ENCODE measurements around the gene SDHAF3. TPM values are rescaled to one million over a fixed set of nuclear protein-coding genes. Genes with fewer than 3 reads are reported as not detected.
A peak's percentile ranks its signal among the peaks of the same experiment; 100 is the strongest.

Gene SDHAF3
- total and polyA plus RNA-seq, 2 donors (not counting 1 experiment from before 2014, with no cell fraction given) = 7.3 to 12.6 TPM

DNA sequence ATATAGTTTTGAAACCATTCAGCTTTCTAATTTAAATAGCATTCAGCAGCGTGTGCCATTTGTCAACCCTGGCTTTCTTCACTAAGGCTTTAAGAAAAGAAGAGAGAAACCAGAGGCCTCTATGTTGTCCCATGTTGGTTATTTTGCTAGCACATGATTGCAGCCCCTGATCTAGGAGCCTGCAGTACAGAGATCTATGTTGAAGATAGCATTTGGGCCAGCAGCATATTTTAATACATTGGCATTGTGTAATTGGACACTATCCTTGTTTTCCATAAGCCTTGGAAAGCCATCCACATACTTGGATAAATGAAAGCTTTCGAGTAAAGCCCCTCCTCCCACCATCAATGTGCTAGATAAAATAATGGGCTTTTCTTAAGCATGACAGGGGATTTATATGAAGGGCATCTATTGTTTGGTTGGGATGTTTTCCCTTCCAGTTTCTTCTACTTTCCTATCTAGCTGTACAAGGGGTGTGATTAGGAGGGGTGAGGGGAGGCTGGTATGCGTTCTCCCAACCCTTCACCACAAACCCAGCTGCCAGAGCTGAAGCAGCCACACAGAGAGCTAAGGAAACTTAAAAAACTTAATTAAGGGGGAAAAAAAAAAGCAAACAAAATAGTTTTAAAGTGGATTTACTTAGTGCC, 23.1 kb upstream of the SDHAF3 start:
- no peaks in the 10 kb centered on the region for H3K9me3 ChIP-seq (ENCODE audit: control insufficient read depth, insufficient read depth, low read depth, low read length)
- H3K4me2 ChIP-seq (ENCODE audit: extremely low read depth, insufficient read depth, low read length) = no peak overlapping the region
- no peaks in the 10 kb centered on the region for H3K36me3 ChIP-seq (ENCODE audit: control insufficient read depth, insufficient read depth, low read length)
- H3K4me3 ChIP-seq (replicated peaks in 1 of 4; ENCODE audit: control extremely low read depth in 1 of 4, insufficient read depth in 1 of 4, low read depth in 3 of 4, low read length in 4 of 4) = no peak overlapping the region
- no peak overlapping the region for H3K27ac ChIP-seq (ENCODE audit: insufficient read depth, low read length)
- TF ChIP-seq, protein P1, sequence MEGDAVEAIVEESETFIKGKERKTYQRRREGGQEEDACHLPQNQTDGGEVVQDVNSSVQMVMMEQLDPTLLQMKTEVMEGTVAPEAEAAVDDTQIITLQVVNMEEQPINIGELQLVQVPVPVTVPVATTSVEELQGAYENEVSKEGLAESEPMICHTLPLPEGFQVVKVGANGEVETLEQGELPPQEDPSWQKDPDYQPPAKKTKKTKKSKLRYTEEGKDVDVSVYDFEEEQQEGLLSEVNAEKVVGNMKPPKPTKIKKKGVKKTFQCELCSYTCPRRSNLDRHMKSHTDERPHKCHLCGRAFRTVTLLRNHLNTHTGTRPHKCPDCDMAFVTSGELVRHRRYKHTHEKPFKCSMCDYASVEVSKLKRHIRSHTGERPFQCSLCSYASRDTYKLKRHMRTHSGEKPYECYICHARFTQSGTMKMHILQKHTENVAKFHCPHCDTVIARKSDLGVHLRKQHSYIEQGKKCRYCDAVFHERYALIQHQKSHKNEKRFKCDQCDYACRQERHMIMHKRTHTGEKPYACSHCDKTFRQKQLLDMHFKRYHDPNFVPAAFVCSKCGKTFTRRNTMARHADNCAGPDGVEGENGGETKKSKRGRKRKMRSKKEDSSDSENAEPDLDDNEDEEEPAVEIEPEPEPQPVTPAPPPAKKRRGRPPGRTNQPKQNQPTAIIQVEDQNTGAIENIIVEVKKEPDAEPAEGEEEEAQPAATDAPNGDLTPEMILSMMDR (conservative IDR thresholded peaks at IDR 0.05 in 1 of 2, IDR thresholded peaks at IDR 0.05 in 1 of 2; ENCODE audit: low read depth in 1 of 2, low read length in 2 of 2) = no peak
- TF ChIP-seq EZH2 (IDR thresholded peaks at IDR 0.05; ENCODE audit: low read length, missing control alignments) = no peak
- no peaks in the 10 kb centered on the region for H3K27me3 ChIP-seq (ENCODE audit: control insufficient read depth, insufficient read depth, low read length)
- no peaks in the 10 kb centered on the region for H4K20me1 ChIP-seq (ENCODE audit: control insufficient read depth, extremely low read depth, insufficient read depth, low read length)
- H3K4me1 ChIP-seq (ENCODE audit: control insufficient read depth, extremely low read depth, insufficient read depth, low read length) = no peaks in the 10 kb centered on the region
- no peak for DNase-seq (ENCODE audit: low read depth in 2 of 2)
- no peak overlapping the region for H2AFZ ChIP-seq (ENCODE audit: low read length)
- H3K79me2 ChIP-seq (ENCODE audit: control insufficient read depth, insufficient read depth, low read length) = no peaks in the 10 kb centered on the region
- H3K9ac ChIP-seq (ENCODE audit: insufficient read depth, low read length) = no peak overlapping the region

DNA sequence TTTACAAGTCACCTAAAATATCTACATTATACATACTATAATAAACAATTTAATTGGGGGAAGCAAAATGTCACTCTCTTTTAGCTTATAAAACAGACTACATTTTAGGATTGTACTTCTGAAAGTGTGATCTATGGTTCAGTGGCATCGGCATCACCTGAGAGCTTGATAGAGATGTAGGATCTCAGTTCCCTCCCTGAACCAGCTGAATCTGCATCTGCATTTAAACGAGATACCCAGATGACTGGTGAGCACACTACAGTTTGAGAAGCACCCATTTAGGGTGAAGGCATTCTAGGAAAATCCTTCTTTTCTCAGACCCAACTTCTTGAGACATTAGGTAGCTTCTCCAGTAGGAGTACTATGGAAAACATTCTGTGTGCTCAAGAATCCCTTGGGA, 21.5 kb upstream of the SDHAF3 start:
- Histone ChIP-seq H3K36me3 (ENCODE audit: control insufficient read depth, insufficient read depth, low read length) (no peaks in the 10 kb centered on the region), H3K9ac (ENCODE audit: insufficient read depth, low read length) (no peak overlapping the region), H4K20me1 (ENCODE audit: control insufficient read depth, extremely low read depth, insufficient read depth, low read length) (no peaks in the 10 kb centered on the region), H2AFZ (ENCODE audit: low read length) (no peak overlapping the region), H3K4me1 (ENCODE audit: control insufficient read depth, extremely low read depth, insufficient read depth, low read length) (no peaks in the 10 kb centered on the region), H3K79me2 (ENCODE audit: control insufficient read depth, insufficient read depth, low read length) (no peaks in the 10 kb centered on the region), H3K9me3 (ENCODE audit: control insufficient read depth, insufficient read depth, low read depth, low read length) (no peaks in the 10 kb centered on the region), H3K27me3 (ENCODE audit: control insufficient read depth, insufficient read depth, low read length) (no peaks in the 10 kb centered on the region), H3K4me3 (replicated peaks in 1 of 4; ENCODE audit: control extremely low read depth in 1 of 4, insufficient read depth in 1 of 4, low read depth in 3 of 4, low read length in 4 of 4) (no peak overlapping the region), H3K4me2 (ENCODE audit: extremely low read depth, insufficient read depth, low read length) (no peak overlapping the region), H3K27ac (ENCODE audit: insufficient read depth, low read length) (no peak overlapping the region)
- TF ChIP-seq, protein P1 (conservative IDR thresholded peaks at IDR 0.05 in 1 of 2, IDR thresholded peaks at IDR 0.05 in 1 of 2; ENCODE audit: low read depth in 1 of 2, low read length in 2 of 2) = no peak
- TF ChIP-seq EZH2 (IDR thresholded peaks at IDR 0.05; ENCODE audit: low read length, missing control alignments) = no peak
- no peak for DNase-seq (ENCODE audit: low read depth in 2 of 2)

DNA sequence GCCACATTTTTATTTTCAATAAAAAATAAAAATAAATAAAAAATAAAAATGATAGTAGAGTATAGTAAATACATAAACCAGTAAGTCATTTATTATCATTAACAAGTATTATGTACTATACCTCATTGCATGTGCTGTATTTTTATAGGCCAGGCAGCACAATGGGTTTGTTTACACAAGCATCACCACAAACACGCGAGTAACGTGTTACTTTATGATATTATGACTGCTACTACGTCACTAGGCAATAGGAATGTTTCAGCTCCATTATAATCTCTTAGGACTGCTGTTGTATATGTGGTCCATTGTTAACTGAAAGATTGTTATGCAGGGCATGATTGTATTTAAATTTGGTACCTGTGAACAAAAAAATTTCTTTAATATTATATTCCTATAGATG, 20.8 kb upstream of the SDHAF3 start:
- Histone ChIP-seq H3K79me2 (ENCODE audit: control insufficient read depth, insufficient read depth, low read length) (no peaks in the 10 kb centered on the region), H3K9ac (ENCODE audit: insufficient read depth, low read length) (no peak overlapping the region), H3K9me3 (ENCODE audit: control insufficient read depth, insufficient read depth, low read depth, low read length) (no peaks in the 10 kb centered on the region), H3K27me3 (ENCODE audit: control insufficient read depth, insufficient read depth, low read length) (no peaks in the 10 kb centered on the region), H4K20me1 (ENCODE audit: control insufficient read depth, extremely low read depth, insufficient read depth, low read length) (no peaks in the 10 kb centered on the region), H3K36me3 (ENCODE audit: control insufficient read depth, insufficient read depth, low read length) (no peaks in the 10 kb centered on the region), H3K4me3 (replicated peaks in 1 of 4; ENCODE audit: control extremely low read depth in 1 of 4, insufficient read depth in 1 of 4, low read depth in 3 of 4, low read length in 4 of 4) (no peak overlapping the region), H3K27ac (ENCODE audit: insufficient read depth, low read length) (no peak overlapping the region), H3K4me2 (ENCODE audit: extremely low read depth, insufficient read depth, low read length) (no peak overlapping the region), H2AFZ (ENCODE audit: low read length) (no peak overlapping the region), H3K4me1 (ENCODE audit: control insufficient read depth, extremely low read depth, insufficient read depth, low read length) (no peaks in the 10 kb centered on the region)
- peak in 1 of 2 donors; percentile 12 for DNase-seq (ENCODE audit: low read depth in 2 of 2)
- no peak for TF ChIP-seq EZH2 (IDR thresholded peaks at IDR 0.05; ENCODE audit: low read length, missing control alignments)
- TF ChIP-seq, protein P1 (conservative IDR thresholded peaks at IDR 0.05 in 1 of 2, IDR thresholded peaks at IDR 0.05 in 1 of 2; ENCODE audit: low read depth in 1 of 2, low read length in 2 of 2) = no peak

All from fibroblast of lung (primary cell).